Measurements from ENCODE around the gene SPRY4. TPM values are rescaled to one million over a fixed set of nuclear protein-coding genes. Genes with fewer than 3 reads are reported as not detected.

Gene SPRY4
- total RNA-seq, 6 donors from 2014 or later, result 30.4 to 81.2 (median 43.3) TPM

DNA sequence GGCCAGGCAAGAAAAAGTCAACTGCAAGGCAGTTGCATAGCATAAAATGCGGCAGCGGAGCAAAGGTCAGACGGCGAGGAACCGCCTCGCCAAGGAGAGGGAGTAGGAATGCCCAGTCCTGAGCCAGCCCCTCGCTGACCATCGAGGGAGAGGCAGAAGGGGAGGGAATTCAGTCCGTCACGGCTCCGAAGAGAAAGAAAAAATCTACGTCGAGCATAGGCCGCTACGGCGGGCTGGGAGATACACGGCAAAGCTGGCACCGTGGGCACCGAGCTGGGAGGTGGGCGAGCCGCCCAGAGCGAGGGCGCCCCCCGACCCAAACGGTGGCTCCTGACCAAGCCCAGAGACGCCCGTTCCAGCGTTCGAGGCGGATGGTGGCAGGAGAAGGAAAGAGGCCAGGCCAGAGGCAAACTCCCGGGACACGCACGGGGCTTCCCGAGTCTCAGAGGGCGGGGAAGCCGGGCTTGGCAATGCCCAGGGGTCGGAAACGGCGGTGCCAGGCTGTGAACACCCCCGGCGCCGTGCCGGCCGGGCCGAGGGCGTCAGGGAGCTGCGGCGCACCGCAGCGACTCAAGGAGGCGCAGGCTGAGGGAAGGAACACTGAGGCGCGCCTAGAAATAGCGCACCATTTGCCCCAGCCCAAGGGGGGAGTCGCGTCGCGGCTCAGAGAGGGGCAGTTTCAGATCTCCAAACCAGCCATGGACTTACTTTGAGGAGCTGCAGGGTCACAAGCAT lies 518 bp downstream of the SPRY4 start:
- Histone ChIP-seq H3K9me3 (no peaks in the 10 kb centered on the region), H3K36me3 (peaks cover 0 to 2% (median 0%) of the 10 kb centered on the region in 4 donors), H3K4me1 (peaks cover 37 to 59% (median 45%) of the 10 kb centered on the region in 4 donors), H3K27me3 (peaks cover 0 to 11% (median 0%) of the 10 kb centered on the region in 4 donors), H3K27ac (peak overlapping the region; percentile 92 to 95 (median 94)), H3K4me3 (peak overlapping the region; percentile 69 to 81 (median 80))
- ATAC-seq (ENCODE audit: low FRiP score in 2 of 2), result peak; percentile 58 to 68
- peak; percentile 39 to 89 for DNase-seq
- peak in 1 of 4 donors; percentile 19 for TF ChIP-seq POLR2A (IDR thresholded peaks at IDR 0.05)
- TF ChIP-seq, protein P1, sequence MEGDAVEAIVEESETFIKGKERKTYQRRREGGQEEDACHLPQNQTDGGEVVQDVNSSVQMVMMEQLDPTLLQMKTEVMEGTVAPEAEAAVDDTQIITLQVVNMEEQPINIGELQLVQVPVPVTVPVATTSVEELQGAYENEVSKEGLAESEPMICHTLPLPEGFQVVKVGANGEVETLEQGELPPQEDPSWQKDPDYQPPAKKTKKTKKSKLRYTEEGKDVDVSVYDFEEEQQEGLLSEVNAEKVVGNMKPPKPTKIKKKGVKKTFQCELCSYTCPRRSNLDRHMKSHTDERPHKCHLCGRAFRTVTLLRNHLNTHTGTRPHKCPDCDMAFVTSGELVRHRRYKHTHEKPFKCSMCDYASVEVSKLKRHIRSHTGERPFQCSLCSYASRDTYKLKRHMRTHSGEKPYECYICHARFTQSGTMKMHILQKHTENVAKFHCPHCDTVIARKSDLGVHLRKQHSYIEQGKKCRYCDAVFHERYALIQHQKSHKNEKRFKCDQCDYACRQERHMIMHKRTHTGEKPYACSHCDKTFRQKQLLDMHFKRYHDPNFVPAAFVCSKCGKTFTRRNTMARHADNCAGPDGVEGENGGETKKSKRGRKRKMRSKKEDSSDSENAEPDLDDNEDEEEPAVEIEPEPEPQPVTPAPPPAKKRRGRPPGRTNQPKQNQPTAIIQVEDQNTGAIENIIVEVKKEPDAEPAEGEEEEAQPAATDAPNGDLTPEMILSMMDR (IDR thresholded peaks at IDR 0.05), result peak in 5 of 6 experiments; percentile 13 to 65 (median 29)
- TF ChIP-seq POLR2AphosphoS5 (IDR thresholded peaks at IDR 0.05), result no peak
- no peak for TF ChIP-seq EP300 (IDR thresholded peaks at IDR 0.05)
- 2 to 6% methylated on average over 34 to 36 of the region's 58 CpGs for WGBS, 2 donors

DNA sequence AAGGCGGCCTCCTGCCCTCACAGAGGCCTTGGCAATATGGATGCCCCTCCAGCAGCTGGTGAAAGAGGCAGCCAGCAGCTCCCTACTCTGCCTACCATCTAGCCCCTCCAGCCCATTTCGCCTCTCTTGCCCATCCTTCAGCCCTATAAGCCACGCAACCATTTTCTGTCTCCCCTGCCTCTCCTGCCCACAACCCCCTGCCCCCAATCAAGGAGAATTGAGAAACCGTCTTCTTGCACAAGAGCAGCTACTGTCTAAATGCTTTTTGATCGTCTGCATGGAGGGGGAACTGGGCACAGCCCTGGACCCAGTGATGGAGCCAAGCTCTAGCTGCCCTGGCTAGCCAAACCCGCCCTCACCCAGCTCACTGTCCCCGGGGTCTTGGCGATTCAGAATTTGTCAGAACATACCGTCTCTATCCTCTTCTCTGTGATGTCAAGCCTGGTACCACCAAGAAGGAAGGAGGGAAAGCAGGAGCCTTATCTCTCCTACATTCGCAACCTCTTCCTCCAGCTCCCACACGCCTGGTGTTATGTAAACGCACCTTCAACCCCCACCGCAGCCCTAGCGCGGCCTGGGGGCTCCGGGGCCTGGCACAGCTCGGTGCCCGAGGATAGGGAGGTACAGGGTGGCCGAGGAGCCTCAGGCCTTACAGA lies 1.2 kb downstream of the SPRY4 start:
- TF ChIP-seq, protein P1 (IDR thresholded peaks at IDR 0.05), result no peak
- TF ChIP-seq EP300 (IDR thresholded peaks at IDR 0.05) (no peak), POLR2A (IDR thresholded peaks at IDR 0.05) (no peak), POLR2AphosphoS5 (IDR thresholded peaks at IDR 0.05) (no peak)
- Histone ChIP-seq H3K4me1 (peaks cover 43 to 66% (median 52%) of the 10 kb centered on the region in 4 donors), H3K9me3 (no peaks in the 10 kb centered on the region), H3K27me3 (peaks cover 0 to 11% (median 0%) of the 10 kb centered on the region in 4 donors), H3K4me3 (peak overlapping the region; percentile 69 to 81 (median 80)), H3K36me3 (peaks cover 0 to 5% (median 0%) of the 10 kb centered on the region in 4 donors), H3K27ac (peak overlapping the region; percentile 92 to 95 (median 94))
- DNase-seq (peak in 1 of 2 donors; percentile 75), ATAC-seq (ENCODE audit: low FRiP score in 2 of 2) (peak in 1 of 2 donors; percentile 0)
- 18 to 21% methylated on average over 18 to 19 of the region's 19 CpGs for WGBS, 2 donors

DNA sequence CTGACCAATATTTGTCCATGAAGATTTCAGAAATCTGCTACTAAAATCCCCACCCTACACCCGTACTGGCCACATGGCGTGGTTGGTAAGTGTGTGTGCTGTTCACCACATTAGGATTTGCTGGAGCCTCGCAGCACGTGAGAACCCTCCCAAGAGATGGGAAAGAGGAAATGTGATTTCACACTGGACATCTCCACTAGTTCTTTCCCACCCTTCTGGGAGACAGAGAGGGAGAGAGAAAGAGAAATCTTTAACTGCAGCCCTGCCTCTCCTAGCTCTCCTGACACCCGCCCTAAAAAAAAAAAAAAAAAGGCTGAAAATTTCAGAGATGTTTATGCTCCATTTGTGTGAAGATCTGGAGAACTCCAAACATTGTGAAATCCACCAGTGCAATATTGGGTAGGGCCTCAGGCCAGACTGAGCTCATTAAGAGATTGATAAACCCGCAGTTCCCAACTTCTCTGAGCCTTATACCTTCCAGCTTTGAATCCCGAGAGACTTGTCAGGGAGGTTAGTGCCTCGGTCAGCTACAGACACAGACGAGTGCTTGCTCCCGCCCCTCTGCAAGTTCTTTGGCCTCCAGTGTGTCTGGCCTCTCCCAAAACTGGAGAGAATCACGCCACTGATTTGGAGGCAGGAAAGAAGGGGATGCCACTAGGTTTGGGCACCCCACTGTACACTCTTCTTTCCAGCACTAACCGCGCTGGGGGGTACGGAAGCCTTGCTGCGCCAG lies 1.9 kb downstream of the SPRY4 start:
- no peak for DNase-seq
- Histone ChIP-seq H3K27ac (peak overlapping the region; percentile 92 to 95 (median 94)), H3K36me3 (peaks cover 0 to 5% (median 0%) of the 10 kb centered on the region in 4 donors), H3K4me1 (peaks cover 49 to 71% (median 59%) of the 10 kb centered on the region in 4 donors), H3K27me3 (peaks cover 0 to 11% (median 0%) of the 10 kb centered on the region in 4 donors), H3K4me3 (peak overlapping the region; percentile 69 to 81 (median 80)), H3K9me3 (no peaks in the 10 kb centered on the region)
- no peak for TF ChIP-seq EP300 (IDR thresholded peaks at IDR 0.05)
- TF ChIP-seq, protein P1 (IDR thresholded peaks at IDR 0.05), result no peak
- TF ChIP-seq POLR2A (IDR thresholded peaks at IDR 0.05), result no peak
- TF ChIP-seq POLR2AphosphoS5 (IDR thresholded peaks at IDR 0.05), result no peak
- peak in 1 of 2 donors; percentile 19 for ATAC-seq (ENCODE audit: low FRiP score in 2 of 2)
- WGBS, 2 donors, result 40 to 41% methylated on average over 10 to 14 of the region's 15 CpGs

DNA sequence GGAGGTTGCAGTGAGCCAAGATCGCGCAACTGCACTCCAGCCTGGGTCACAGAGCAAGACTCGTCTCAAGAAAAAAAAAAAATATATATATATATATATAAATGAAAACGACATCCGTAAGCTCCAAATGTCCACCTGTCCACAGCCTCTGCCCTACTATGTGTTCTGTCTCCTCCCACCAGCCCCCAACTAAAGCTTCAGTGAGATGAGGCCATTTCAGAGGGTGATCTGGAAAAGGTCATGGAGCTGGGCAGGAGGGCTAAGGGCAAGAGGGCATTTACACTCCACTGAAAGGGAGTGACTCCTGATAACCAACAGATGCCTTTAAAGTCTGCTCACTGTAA lies 2.4 kb downstream of the SPRY4 start:
- Histone ChIP-seq H3K9me3 (no peaks in the 10 kb centered on the region), H3K36me3 (peaks cover 0 to 5% (median 2%) of the 10 kb centered on the region in 4 donors), H3K4me3 (peak overlapping the region; percentile 3 to 81 (median 75)), H3K27me3 (peaks cover 0 to 11% (median 0%) of the 10 kb centered on the region in 4 donors), H3K27ac (peak overlapping the region; percentile 92 to 95 (median 94)), H3K4me1 (peaks cover 49 to 73% (median 64%) of the 10 kb centered on the region in 4 donors)
- ATAC-seq (ENCODE audit: low FRiP score in 2 of 2), result no peak
- DNase-seq, result no peak
- TF ChIP-seq POLR2AphosphoS5 (IDR thresholded peaks at IDR 0.05) (no peak), POLR2A (IDR thresholded peaks at IDR 0.05) (no peak), EP300 (IDR thresholded peaks at IDR 0.05) (no peak)
- TF ChIP-seq, protein P1 (IDR thresholded peaks at IDR 0.05), result no peak
- 82 to 87% methylated on average over 5 of the region's 5 CpGs for WGBS, 2 donors

All from upper lobe of left lung (tissue), 6 donors.